Posterior cingulate gyrus (tissue), 11 donors: ENCODE measurements around the gene HCFC1.
A peak's percentile ranks its signal among the peaks of the same experiment; 100 is the strongest.

Experiments used
- DNase-seq, 10 donors: peaks; one replicate each; pipeline versions ENCODE4 v3.0.0 to v3.0.0-alpha.2; 2020 to 2021; ENCODE audit warnings: mixed read lengths in 3 of 10
- intact Hi-C: fragments of 100-400 bp; cut with DNase I; formaldehyde crosslinking; loops from one replicate; pipeline ENCODE4 v1.15.1; 2023

HCFC1 gene

DNA sequence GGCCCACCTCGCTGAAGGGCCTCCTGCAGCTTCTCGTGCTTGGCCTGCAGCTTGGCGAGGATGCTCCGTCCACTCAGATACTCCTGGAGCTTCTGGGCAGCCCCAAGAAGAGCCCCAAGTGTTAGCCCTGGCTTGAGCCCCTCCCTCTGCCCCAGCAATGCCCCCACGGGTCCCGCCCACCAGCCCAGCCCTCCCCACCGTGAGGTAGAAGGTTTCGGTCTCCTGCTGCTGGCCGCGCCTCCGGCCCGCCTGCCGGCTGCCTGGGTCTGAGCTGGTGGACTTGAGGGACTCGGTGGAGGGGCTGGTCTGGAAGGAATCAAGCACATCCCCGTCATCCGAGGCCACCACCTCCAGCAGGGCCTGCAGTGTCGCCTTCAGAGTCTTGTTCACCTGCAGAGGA is 58.4 kb downstream of the HCFC1 start:
- intact Hi-C loops = no loop called here
- peak in 1 of 10 donors; percentile 58 for DNase-seq

DNA sequence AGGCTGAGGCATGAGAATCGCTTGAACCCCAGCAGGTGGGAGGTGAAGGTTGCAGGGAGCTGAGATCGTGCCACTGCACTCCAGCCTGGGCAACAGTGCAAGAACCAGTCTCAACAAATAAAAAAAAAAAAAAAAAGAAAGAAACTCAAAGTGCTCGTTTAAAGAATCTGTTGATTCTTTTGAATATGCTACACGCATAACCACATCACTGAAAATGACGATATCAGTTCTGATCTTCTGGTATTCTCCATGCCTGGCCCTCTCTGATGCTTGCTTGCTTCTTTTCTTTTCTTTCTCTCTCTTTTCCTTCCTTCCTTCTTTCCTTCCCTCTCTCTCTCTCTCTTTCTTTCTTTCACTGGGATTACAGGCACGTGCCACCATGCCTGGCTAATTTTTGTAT is 59.8 kb downstream of the HCFC1 start:
- intact Hi-C loops = no loop called here

DNA sequence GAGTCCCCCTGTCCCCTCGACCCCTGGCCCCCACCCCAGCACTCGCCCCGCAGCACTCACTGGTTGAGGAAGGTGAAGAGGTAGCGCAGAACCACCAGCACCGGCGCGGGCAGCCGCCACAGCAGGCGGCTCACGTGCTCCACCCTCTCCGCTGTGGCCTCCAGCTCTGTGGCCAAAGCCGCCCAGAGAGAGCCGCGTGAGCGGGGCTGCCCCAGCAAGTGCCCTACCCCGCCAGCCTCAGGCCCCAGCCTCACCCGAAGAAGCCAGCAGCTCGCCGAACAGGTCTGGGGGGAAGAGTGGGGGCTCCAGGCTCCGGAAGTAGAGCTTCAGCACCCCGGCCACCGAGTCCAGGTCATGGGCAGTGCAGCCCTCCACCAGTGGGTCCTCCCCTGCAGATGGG is 61.2 kb downstream of the HCFC1 start:
- DNase-seq = peak in 1 of 10 donors; percentile 13
- intact Hi-C loops = no loop called here

More for the DNA sequence above, 59.8 kb downstream of the HCFC1 start:
- no peak for DNase-seq

GRCh38 chrX:153909980-153910360 is 61.6 kb downstream of the HCFC1 start:
- peak in 1 of 10 donors; percentile 19 for DNase-seq
- intact Hi-C loops = no loop called here

GRCh38 chrX:153909024-153909979 is 62.3 kb downstream of the HCFC1 start:
- intact Hi-C loops = no loop called here

DNA sequence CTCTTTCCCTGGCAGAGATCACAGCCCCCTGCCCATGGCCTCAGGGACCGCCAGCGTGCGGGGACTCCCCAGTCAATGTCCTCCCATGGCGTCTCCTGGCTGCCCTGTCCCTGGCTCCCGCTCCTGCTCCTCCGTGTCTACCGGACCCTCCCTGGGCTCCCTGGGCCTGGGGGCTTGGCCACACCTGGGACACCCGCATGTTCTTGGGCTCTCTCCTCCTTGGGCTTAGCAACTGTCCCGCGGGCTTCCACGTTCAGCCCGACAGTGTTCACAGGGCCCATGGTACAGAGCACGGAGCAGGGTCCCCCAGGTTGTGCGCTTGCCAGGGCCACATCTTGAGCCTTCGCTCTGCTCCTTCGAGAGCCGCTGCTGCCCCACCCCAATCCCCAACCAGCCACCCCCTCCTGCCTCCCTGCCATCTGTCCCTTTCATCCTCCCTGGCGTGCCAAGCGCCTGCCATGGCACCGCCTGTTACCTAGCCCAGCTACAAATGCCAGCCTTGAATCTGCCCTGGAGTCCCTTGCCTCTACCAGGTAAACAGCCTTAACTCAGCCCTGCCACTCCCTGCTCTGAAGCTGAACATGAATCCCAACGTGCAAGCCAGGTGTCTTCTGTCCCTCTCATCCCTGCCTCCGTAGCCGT is 63.3 kb downstream of the HCFC1 start:
- DNase-seq = peak in 2 of 10 donors; percentile 9 to 61
- intact Hi-C loops = no loop called here

More at GRCh38 chrX:153909024-153909979, 62.3 kb downstream of the HCFC1 start:
- peak in 1 of 10 donors; percentile 16 for DNase-seq

DNA sequence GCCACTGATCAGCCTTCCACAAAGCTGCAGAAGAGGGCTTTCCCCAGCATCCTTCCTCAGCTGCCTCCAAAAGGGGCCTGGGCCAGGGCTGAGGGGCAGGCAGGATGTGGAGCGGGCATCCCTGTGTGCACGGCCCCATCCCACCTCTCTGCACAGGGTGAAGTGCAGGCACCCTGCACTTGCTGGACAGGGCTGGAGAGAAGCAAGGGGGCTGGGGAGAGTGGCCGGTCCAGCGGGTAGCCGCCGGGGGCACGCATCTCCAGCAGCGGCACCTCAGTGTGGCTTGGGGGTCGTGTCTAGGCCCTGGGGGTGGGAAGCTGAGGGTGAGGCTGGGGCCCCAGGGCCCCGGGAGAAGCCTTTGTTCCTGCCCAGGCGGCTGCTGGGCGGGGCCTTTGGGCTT is 64.2 kb downstream of the HCFC1 start:
- intact Hi-C loops = no loop called here

GRCh38 chrX:153906126-153906917 is 65.3 kb downstream of the HCFC1 start:
- intact Hi-C loops = no loop called here
- DNase-seq = peak in 1 of 10 donors; percentile 32

More for the DNA sequence above, 64.2 kb downstream of the HCFC1 start:
- DNase-seq = peak in 1 of 10 donors; percentile 72

GRCh38 chrX:153905481-153906095 is 66.0 kb downstream of the HCFC1 start:
- DNase-seq = peak in 2 of 10 donors; percentile 25 to 65
- intact Hi-C loops = no loop called here

GRCh38 chrX:153903991-153904957 is 67.3 kb downstream of the HCFC1 start, which contains the start of gene AVPR2:
TSS of gene AVPR2 (plus strand) at chrX:153904673. CDS start at chrX:153905146, 473 bp downstream.
- intact Hi-C loops = no loop called here
- peak in 1 of 10 donors; percentile 48 for DNase-seq

- DNase-seq = peak in 1 of 10 donors; percentile 57
Measured at GRCh38 chrX:153903238-153903980, 68.2 kb downstream of the HCFC1 start.

DNA sequence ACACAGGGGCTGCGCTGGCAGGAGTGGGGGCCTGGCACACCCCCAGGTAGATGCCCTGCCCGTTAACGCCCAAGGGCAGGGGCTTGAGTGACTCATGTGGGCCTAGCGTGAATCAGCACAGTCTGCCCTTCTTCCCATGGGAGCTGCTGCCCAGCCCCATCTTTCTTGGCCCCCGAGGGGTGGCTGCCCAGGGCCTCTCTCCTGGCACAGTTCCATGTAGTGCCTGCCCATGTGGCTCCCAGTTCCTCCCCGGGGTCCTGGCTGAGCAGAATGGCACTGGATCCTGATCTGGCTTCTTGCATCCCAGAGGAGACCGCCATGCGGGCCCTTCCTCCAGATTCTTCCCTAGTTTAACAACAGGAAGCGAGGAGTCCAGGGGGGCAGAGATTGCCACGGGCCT is 69.2 kb downstream of the HCFC1 start:
- peak in 1 of 10 donors; percentile 33 for DNase-seq
- intact Hi-C loops = no loop called here

More at GRCh38 chrX:153903238-153903980, 68.2 kb downstream of the HCFC1 start:
- intact Hi-C loops = no loop called here

DNA sequence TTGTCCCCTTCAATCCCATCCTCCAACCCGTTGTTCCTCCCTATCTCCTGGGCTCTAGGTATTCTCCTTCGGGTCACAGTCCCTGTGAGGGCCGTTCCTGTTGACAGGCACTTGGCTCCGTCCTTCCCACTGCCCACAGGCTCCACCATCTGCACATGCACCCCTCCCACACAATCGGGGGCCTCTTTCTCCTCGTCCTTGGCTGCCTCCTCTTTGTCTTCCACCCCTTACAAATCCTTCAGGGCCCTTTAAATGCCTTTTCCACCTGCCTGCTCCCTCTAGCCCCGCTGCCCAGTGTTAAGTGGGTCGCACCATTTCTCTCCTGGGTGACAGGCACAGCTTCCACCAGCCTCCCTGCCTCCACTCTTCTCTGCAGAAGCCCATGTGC is 69.9 kb downstream of the HCFC1 start:
- peak in 1 of 10 donors; percentile 39 for DNase-seq
- intact Hi-C loops = no loop called here

DNA sequence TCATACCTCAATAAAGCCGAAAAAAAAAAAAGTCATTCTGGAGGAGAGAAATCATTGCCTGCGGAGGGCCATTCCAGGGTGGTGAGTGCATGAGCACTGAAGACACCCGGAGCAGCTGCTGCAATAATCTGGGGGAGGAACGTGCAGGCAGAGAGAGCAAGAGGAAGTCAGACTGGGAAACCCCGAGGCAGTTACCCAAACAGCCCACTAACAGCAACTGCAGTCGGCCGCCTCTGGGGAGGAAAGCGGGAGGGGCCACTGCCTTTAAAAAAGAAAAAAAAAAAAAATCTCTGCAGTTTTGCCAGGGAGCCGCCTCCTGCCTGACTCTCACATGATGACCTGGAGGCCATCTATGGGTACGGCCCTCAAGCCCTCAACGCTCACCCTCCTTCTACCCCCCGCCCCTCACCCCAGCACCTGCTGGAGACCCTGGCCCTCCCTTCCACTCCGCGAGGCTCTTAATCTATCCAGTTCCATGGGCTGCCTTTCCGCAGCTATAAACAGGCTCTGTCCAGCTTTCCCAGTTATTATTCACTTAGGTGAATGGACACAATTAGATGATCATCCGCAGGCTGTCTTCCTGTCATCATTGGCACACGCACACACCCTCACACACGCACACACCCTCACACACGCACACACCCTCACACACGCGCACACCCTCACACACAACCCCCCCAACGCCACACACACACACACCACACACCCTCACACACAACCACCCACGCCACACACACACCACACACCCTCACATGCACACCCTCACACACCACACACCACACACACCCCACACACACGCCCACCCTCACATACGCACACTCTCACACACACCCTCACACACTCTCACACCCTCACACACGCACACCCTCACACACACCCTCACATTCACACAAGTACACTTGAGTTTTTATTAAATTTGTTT is 70.5 kb downstream of the HCFC1 start:
- peak in 2 of 10 donors; percentile 62 to 83 for DNase-seq
- intact Hi-C loops = no loop called here

- intact Hi-C loops = no loop called here
- no peak for DNase-seq
Measured at GRCh38 chrX:153897899-153898298, 73.7 kb downstream of the HCFC1 start.
